BJ (cell line): ENCODE results near the gene DEPDC4. TPM values are rescaled to one million over a fixed set of nuclear protein-coding genes. Genes with fewer than 3 reads are reported as not detected.
"Not testable (repeated sequence)": the region's sequence is repeated elsewhere in the genome, so short reads cannot be mapped to it uniquely, and the experiment has no call there.

ENCODE experiments used
- CTCF ChIA-PET: fragments of 350-600 bp; formaldehyde crosslinking; extraction: SDS; loops from one replicate; lab custom pipeline; 2021; ENCODE audit warnings: antibody characterized with exemption, inconsistent platforms; lab: Yijun Ruan, JAX
- POLR2A ChIA-PET: fragments of 300-600 bp; sonication (Branson Sonifier 250); formaldehyde crosslinking; extraction: SDS; loops from one replicate; lab custom pipeline; 2021; ENCODE audit warnings: antibody characterized with exemption; lab: Charles Lee
- DNase-seq: peaks from one replicate; pipeline ENCODE4 v3.0.0-alpha.2; 2011; ENCODE audit warnings: low read depth
- H3K27me3 ChIP-seq: 2 replicates; pipeline ENCODE4 v1.6.0; 2011; ENCODE audit warnings: low read length; ENCODE audit not compliant: control insufficient read depth, insufficient read depth
- H3K36me3 ChIP-seq: 2 replicates; pipeline ENCODE4 v1.5.1; 2011; ENCODE audit warnings: low read length; ENCODE audit not compliant: control insufficient read depth, insufficient read depth
- H3K4me3 ChIP-seq: 2 replicates; pipeline ENCODE4 v1.5.1; 2011; ENCODE audit warnings: low read depth, mild to moderate bottlenecking, control low read depth, low read length
- polyA plus RNA-seq: library from polyadenylated mRNA; depleted of rRNA; stranded (reverse); fragments of >200 nt; gene quantifications from 2 replicates; pipeline ENCODE4 v1.2.3, GENCODE V29; 2011
- TF ChIP-seq, protein P1 (sequence below): IDR thresholded peaks from 2 replicates; pipeline ENCODE4 v1.5.1; 2011; ENCODE audit warnings: low read depth, mild to moderate bottlenecking, control low read depth, inconsistent platforms, low read length, moderate library complexity; ENCODE audit not compliant: insufficient read depth

The DEPDC4 gene
- polyA plus RNA-seq, 1 experiment: 0.28 TPM

DNA sequence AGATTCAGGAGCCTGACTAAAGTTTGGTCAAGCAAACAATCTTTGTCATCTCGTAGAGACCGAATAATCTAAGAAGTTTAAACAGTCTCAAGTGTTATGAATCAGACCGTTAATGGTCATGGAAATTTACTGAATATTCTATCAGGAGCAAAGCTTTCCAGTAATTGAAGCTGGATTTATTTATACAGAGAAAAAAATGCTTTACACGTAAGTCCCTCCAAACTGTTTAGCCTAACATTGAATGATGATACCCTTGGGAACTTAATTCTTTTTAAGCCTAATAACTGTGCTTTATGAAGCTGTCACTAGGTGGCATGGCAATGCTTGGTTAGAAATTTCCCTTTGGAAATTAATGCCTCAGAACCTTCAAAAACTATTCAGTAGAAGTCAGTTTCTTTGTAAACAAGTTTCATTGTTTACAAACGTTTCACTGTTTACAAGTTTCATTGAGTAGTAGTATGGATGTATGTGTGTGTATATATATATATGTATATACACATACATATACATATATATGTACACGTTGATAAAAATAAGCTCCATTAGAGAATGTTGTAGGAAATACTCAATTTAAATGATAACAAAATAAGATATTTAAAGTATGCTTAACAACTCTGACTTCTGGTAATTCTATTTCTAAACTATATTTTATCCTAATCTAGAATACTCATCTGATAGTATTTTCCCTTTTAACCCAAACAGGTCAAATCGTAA, 32.1 kb downstream of the DEPDC4 start:
- no peak overlapping the region for H3K4me3 ChIP-seq
- H3K27me3 ChIP-seq: no peaks in the 10 kb centered on the region
- ChIA-PET CTCF (interaction anchor here (0.6 to 3.8 kb wide), 11 partner anchors 10 to 320 kb away, joined by 3 to 26 read pairs (median 3); no protein-coding TSS in a partner anchor), POLR2A (interaction anchor here (0.6 kb wide), 1 partner anchor 60 kb away, joined by 4 read pairs; no protein-coding TSS in a partner anchor)
- TF ChIP-seq, protein P1, sequence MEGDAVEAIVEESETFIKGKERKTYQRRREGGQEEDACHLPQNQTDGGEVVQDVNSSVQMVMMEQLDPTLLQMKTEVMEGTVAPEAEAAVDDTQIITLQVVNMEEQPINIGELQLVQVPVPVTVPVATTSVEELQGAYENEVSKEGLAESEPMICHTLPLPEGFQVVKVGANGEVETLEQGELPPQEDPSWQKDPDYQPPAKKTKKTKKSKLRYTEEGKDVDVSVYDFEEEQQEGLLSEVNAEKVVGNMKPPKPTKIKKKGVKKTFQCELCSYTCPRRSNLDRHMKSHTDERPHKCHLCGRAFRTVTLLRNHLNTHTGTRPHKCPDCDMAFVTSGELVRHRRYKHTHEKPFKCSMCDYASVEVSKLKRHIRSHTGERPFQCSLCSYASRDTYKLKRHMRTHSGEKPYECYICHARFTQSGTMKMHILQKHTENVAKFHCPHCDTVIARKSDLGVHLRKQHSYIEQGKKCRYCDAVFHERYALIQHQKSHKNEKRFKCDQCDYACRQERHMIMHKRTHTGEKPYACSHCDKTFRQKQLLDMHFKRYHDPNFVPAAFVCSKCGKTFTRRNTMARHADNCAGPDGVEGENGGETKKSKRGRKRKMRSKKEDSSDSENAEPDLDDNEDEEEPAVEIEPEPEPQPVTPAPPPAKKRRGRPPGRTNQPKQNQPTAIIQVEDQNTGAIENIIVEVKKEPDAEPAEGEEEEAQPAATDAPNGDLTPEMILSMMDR: peak; percentile 76
- no peaks in the 10 kb centered on the region for H3K36me3 ChIP-seq
- DNase-seq: no peak

DNA sequence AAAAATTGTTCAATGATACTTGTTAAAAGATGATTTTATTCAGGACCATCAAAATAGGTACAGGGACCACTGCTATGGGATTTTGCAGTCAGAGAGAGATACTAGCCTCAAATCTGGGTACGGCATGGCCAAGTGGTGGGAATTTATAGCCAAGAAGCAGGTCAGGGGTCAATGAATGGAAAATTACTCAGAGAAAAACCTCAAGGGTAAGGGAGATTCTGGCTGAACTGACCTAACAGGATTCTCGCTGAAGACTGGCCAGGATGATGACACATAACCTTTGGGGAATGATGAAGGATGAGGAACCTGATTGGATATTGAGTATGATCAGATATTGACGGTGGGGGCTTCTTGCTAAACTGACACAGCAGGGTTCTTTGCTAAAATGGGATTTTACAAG, 32.7 kb downstream of the DEPDC4 start:
- DNase-seq: no peak
- H3K4me3 ChIP-seq: no peak overlapping the region
- CTCF ChIA-PET: interaction anchor here (0.7 to 3.8 kb wide), 7 partner anchors 10 to 321 kb away, joined by 3 to 26 read pairs (median 4); no protein-coding TSS in a partner anchor
- no peaks in the 10 kb centered on the region for H3K36me3 ChIP-seq
- TF ChIP-seq, protein P1: no peak
- H3K27me3 ChIP-seq: no peaks in the 10 kb centered on the region
- POLR2A ChIA-PET: no interaction called here

DNA sequence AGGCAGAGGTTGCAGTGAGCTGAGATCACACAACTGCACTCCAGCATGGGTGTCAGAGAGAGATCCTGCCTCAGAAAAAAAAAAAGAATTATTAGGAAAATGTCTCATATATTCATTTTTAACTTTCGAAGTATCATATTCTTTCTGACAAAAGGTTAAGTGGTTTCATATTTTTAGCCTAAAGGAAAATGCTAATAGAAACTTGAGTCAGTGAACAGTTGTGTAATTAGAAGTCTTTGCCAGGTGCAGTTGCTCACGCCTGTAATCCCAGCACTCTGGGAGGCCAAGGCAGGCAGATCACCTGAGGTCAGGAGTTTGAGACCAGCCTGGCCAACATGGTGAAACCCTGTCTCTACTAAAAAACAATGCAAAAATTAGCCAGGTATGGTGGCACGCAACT, 35.0 kb downstream of the DEPDC4 start:
- POLR2A ChIA-PET, H3K36me3 ChIP-seq, DNase-seq, H3K27me3 ChIP-seq, H3K4me3 ChIP-seq: not testable (repeated sequence)
- CTCF ChIA-PET: interaction anchor here (0.7 to 3.8 kb wide), 5 partner anchors 8 to 1421 kb away, joined by 3 to 26 read pairs (median 4); no protein-coding TSS in a partner anchor

DNA sequence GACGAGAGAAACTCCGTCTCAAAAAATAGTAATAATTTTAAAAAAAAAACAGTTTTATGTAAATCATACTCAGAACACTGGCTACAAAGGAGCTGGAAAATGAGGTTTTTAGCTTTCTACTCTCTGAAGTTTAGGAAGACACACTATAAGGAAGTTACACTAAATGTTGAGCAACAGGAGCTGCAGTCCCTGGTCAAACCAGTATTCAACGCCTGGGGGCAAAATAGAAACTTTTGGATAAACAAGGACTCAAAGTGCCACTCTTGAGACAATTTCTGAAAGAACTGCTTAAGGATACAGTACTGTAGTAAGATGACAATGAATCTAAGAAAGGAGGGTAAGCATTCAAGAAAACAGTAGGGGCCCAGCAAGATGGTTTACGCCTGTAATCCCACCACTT, 37.0 kb downstream of the DEPDC4 start:
- Histone ChIP-seq H3K27me3 (no peaks in the 10 kb centered on the region), H3K4me3 (no peak overlapping the region), H3K36me3 (peaks cover 2% of the 10 kb centered on the region)
- TF ChIP-seq, protein P1: no peak
- no peak for DNase-seq
- POLR2A ChIA-PET: no interaction called here
- CTCF ChIA-PET: interaction anchor here (0.5 to 1.8 kb wide), 3 partner anchors 144 to 324 kb away, joined by 3 to 7 read pairs (median 4); no protein-coding TSS in a partner anchor

DNA sequence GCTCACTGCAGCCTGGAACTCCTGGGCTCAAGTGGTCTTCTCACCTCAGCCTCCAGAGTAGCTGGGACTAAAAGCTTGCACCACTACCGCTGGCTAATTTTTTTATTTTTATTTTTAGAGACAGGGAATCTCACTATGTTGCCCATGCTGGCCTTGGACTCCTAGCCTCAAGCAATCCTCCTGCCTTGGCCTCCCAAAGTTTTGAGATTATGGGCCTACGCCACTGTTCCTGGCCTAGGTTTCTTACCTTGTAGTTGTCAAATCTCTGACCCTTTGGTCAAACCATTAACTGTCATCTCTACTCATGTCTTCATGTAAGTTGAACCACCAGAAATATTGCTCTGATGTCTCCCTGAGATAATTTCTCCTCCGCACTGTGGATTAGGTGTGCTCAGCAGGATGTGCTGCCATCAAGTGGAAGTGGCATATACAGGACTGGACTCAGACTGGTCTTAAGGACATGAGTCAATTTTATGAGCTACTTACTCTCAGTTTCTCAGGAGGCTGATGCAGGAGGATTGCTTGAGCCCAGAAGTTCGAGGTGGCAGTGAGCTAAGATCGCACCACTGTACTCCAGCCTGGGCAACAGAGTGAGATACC, 37.7 kb downstream of the DEPDC4 start:
- POLR2A ChIA-PET: no interaction called here
- H3K36me3 ChIP-seq: peaks cover 2% of the 10 kb centered on the region
- H3K4me3 ChIP-seq: no peak overlapping the region
- TF ChIP-seq, protein P1: peak; percentile 17; the same call in 1 of the 2 replicates
- CTCF ChIA-PET: interaction anchor here (0.5 to 1.8 kb wide), 4 partner anchors 9 to 325 kb away, joined by 3 to 7 read pairs (median 4); no protein-coding TSS in a partner anchor
- no peak for DNase-seq
- H3K27me3 ChIP-seq: no peaks in the 10 kb centered on the region
